Measurements from ENCODE around the gene SPACA6.
"Not testable (repeated sequence)": the region's sequence is repeated elsewhere in the genome, so short reads cannot be mapped to it uniquely, and the experiment has no call there.

SPACA6 gene

GRCh38 chr19:51737924-51738323 lies 44.8 kb downstream of the SPACA6 start:
- no peak for DNase-seq (ENCODE audit: low spot score)

- DNase-seq (ENCODE audit: low spot score): not testable (repeated sequence)
These were observed 45.4 kb downstream of the SPACA6 start for GRCh38 chr19:51738523-51738922.

- no peak for DNase-seq (ENCODE audit: low spot score)
These were observed 46.5 kb downstream of the SPACA6 start for GRCh38 chr19:51739466-51740213.

- DNase-seq (ENCODE audit: low spot score): no peak
These were observed 47.2 kb downstream of the SPACA6 start for GRCh38 chr19:51740356-51740755.

GRCh38 chr19:51742789-51743188 lies 49.7 kb downstream of the SPACA6 start:
- DNase-seq (ENCODE audit: low spot score): no peak

- no peak for DNase-seq (ENCODE audit: low spot score)
These were observed 50.3 kb downstream of the SPACA6 start for GRCh38 chr19:51743405-51743804.

- DNase-seq (ENCODE audit: low spot score): no peak
These were observed 53.6 kb downstream of the SPACA6 start for GRCh38 chr19:51746731-51747130.

- no peak for DNase-seq (ENCODE audit: low spot score)
These were observed 56.8 kb downstream of the SPACA6 start for GRCh38 chr19:51749979-51750378.

GRCh38 chr19:51750400-51751094 lies 57.4 kb downstream of the SPACA6 start:
- DNase-seq (ENCODE audit: low spot score): no peak

- DNase-seq (ENCODE audit: low spot score): peak; percentile 59
These were observed 58.5 kb downstream of the SPACA6 start, which contains the start of gene FPR1 for GRCh38 chr19:51751655-51752054. Gene FPR1 (minus strand): TSS chr19:51751878. CDS start chr19:51746994, 4,884 bp downstream.

GRCh38 chr19:51754109-51754508 lies 61.0 kb downstream of the SPACA6 start:
- peak; percentile 51 for DNase-seq (ENCODE audit: low spot score)

GRCh38 chr19:51754770-51755169 lies 61.6 kb downstream of the SPACA6 start:
- DNase-seq (ENCODE audit: low spot score): no peak
